NCI-H146 treated with DMSO at 0.1 percent for 48 hours (cell line): ENCODE measurements around the gene ZDHHC5.
"Not testable (repeated sequence)": the region's sequence is repeated elsewhere in the genome, so short reads cannot be mapped to it uniquely, and the experiment has no call there.

Source experiments
- DNase-seq: peaks from one replicate; lab custom pipeline; 2025; ENCODE audit not compliant: unreplicated experiment; lab: John Stamatoyannopoulos, UW

ZDHHC5 gene

GRCh38 chr11:57644748-57645688 lies 22.9 kb upstream of the ZDHHC5 start:
- no peak for DNase-seq

GRCh38 chr11:57645689-57646085 lies 22.2 kb upstream of the ZDHHC5 start:
- no peak for DNase-seq

DNA sequence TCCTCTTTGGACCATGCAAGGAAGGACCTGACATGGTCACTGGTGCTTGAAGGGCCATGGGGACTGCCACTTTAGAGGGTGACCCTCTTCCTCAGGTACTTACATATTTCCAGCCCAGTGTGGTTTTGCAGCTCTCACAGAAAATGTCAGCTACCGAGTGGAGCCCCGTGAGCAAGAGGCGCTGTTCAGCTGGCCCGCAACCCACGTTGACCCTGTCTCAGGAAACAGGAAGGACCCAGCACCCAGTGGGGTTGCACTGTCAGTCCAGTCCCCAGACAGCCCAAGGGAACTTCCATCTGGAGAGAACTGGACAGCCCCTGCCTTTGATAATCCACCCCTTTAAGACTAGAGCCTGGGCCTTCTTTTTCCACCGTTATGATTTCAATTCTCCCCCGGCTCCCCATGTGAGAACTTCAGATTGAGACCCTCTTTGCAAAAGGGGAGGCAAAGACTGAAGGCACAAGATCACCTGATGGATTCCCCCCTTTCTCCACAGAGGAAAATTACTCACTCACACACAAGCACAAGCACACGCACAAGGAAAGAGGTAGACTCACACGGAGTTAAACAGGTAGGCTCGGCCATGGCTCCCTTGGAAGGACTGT lies 21.6 kb upstream of the ZDHHC5 start:
- no peak for DNase-seq

GRCh38 chr11:57646799-57647303 lies 21.1 kb upstream of the ZDHHC5 start:
- no peak for DNase-seq

GRCh38 chr11:57647372-57647771 lies 20.5 kb upstream of the ZDHHC5 start:
- DNase-seq, result no peak

DNA sequence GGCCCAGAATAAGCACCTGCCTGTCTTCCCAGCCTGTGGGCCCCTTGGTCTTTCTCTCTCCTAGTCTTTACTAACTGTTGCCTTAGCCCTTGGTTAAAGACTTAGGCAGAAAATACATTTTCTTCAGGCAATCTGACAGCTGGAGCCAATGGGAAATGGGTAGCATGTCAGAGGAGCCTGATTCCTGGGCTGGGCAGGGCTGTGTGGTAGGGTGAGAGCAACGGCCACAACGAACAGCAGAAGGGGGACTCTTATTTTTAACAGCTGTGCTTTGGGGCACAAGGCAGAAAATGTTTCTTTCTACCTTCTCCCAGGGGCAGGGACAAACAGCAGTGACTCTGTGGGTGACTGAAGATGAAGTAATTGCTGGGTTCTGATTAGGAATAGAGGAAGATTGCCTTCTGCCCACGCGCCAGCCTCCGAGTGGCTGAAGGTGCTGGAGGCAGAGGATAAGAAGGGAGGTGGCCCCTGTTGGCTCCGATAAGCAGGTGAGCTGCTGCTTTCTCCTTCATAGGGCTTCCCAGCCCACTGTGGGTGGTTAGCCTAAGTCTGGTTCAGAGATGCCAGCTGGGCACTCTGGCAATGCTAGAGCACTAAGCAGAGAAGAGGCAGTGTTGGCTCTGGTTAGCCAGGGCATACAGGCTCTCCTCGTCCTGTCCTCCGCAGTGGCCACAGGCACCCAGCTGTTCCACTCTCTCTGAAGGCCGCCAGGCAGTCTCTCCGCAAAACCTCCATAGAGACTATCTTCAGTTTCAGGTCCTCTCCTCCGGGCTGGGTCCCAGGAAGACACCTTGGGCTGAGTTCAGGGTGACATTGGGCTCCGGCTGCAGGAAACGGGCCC lies 19.7 kb upstream of the ZDHHC5 start:
- no peak for DNase-seq

DNA sequence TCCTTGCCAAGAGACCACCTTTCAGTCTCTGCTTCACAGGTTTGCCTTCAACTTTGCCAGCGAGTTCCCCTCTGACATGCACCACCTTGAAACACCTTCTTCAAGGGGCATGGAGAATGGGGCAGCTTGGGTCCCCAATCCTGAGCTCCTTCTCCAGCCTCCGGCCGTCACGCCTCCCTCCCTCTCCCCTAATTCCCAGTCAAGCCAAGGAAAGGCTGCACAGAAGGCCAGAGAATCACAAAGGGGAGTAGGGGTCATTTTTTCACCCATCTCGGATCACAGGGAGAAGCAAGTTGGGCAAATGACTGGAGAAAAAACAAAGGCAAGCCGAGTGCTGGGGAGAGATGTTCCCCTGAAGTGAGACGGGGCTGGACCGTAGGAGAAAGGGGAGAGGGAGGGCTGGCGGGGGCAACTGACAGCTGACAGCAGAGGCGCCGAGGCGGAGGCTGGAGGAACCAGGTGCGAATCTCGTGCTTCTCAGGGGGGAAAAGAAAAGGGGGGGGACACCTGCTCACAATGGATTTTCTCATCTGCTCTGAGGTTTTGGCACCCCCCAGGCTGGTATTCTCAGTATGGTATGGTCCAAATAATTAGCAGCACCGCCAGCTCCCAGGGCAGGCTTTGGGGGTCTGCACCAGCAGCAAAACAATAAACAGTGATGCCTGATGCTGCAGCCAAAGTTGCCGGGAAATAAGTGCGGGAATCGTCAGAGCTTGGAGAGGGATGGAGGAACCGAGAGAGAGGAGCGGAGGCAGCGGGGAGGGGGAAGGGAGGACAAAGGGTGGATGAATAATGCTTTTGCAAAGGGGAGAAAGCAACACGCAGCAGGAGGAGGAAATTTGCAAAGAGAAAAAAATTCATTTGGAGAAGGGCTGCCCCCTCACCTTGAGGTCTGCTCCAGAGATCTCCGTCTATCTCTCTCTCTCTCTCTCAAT lies 18.8 kb upstream of the ZDHHC5 start:
- DNase-seq, result no peak

DNA sequence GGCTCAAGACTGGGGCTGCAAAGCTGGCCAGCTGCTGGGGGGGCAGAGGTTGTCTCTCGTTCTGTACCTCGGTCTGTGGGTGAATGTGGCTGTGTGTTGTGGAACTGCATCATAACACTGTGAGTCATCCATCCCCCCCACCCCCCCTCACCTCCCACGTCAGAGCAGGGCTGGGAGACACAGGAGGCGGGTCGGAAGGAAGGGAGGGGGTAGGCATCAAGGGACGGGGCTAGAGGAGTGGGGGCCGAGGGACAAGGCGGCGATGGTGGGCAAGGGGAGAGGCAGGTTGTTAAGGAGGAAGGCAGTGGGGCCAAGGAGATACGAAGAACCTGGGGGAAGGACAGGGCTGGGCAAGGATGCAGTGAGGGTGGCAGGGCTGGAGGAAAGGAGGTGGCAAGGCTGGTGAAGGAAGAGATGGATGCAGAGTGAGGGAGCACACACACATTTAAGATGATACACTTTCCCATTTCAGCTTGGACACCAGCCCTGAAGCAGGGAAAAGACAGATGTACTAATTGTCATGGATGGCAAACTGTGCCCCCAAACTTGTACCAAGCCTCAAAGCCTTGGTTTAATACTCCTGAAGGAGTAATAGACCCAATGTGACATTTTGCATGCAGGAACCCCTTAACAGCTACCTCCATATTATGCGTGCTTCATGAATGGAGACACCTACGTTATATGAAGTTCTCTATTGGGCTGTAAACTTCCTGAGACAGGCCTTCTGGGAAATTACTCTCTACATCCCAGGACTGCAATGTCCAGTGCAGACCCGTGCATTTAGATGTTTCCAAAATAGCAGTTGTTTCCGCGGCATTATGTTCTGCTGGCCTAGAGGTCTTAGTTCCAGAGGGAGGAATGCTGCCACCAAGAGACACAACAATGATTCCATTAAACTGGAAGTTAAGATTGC lies 17.8 kb upstream of the ZDHHC5 start, which contains the start of gene YPEL4:
YPEL4 (minus strand) TSS at position 87 of the 913 bp plus-strand sequence. CDS start 2,805 bp downstream, outside the sequence.
- no peak for DNase-seq

DNA sequence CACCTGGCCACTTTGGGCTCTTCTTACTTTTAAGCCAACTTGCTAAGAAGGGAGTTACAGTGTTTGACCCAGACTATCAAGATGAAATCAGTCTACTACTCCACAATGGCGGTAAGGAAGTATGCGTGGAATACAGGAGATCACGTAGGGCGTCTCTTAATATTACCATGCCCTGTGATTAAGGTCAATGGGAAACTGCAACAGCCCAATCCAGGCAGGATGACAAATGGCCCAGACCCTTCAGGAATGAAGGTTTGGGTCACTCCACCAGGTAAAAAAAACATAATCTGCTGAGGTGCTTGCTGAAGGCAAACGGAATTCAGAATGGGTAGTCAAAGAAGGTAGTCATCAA lies 17.2 kb upstream of the ZDHHC5 start:
- no peak for DNase-seq

GRCh38 chr11:57651408-57651807 lies 16.5 kb upstream of the ZDHHC5 start:
- no peak for DNase-seq

DNA sequence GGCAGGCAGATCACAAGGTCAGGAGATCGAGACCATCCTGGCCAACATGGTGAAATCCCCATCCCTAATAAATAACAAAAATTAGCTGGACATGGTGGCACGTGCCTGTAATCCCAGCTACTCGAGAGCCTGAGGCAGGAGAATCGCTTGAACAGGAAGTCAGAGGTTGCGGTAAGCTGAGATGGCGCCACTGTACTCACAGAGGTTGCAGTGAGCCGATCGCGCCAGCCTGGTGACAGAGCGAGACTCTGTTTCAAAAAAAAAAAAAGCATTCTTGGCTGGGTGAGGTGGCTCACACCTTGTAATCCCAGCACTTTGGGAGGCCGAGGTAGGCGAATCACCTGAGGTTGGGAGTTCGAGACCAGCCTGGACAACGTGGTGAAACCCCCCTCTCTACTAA lies 15.7 kb upstream of the ZDHHC5 start:
- DNase-seq, result not testable (repeated sequence)

- no peak for DNase-seq
Measured at GRCh38 chr11:57652662-57653061, 15.3 kb upstream of the ZDHHC5 start.

DNA sequence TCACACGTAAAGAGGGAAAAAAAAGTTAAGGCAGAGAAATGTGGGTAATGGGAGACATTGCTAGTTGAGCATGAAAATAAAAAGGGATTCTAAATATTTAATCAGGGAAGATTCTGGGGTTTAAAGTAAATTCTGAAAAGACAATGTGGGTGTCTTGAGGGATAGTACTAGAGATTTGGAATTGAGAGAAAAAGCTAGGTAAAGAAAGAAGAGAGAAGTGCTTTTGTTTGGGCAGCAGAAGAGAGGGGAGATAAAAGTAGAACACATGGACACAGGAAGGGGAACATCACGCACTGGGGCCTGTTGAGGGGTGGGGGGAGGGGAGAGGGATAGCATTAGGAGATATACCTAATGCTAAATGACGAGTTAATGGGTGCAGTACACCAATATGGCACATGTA lies 14.8 kb upstream of the ZDHHC5 start:
- no peak for DNase-seq

- DNase-seq, result no peak
Measured at GRCh38 chr11:57656885-57657193, 11.1 kb upstream of the ZDHHC5 start.

DNA sequence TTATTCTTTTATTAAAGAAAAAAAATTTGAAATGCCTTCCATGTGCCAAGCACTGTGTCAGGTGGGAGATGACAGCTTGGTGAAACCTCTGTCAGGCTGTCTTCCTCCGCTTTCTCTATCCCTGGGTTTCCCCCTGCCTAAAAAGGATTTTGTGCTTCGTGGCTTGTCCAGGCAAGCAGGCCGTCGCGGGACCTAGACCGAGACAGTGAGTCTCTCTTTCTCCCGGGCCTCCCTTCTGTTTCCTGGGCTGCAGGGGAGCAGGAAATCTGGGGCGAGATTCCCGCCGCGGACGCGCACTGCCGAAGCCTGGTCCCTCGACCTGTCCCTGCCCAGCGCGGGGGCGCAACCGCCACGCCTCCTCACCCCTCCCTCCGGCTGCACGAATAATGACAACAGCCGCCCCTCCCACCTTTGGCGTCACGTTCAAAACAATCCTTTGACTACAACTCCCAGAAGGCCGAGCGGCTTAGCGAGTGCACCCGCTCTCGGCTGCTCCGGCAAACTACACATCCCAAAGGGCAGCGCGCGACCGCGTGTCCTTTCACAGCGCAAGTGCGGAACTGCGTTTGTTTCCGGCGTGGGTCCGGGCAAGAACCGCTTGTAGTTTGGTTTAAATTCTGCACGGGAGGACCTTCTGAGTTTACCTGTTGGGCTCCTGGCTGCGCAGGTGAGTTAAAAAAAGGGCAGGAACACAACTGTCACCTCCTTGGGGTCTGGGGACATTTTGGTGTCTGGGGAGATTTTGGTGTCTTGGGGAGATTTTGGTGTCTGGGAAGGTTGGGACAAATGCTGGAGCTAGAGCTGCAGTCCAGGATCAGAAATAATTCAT lies 10.5 kb upstream of the ZDHHC5 start, which contains the start of gene CLP1:
CLP1 (plus strand) TSS at position 569 of the 829 bp plus-strand sequence. CDS start 1,715 bp downstream, outside the sequence.
- DNase-seq, result peak; percentile 96

DNA sequence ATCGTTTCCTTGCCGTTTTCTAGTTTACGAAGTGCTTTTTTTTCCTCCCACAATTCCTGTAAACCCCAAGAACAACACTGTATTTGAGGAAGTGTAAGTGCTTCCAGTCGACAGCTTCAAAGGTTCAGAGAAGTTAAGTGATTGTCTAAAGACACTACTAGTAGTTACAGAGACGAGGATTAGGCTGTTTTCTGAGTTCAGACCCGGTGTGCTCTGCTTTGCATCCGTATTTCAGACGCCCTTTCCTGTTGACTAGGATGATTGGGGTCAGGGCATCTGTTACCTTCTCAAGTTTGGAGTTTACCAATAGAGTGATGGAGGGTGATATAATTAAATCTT lies 9.9 kb upstream of the ZDHHC5 start:
- no peak for DNase-seq

- no peak for DNase-seq
Measured at GRCh38 chr11:57659669-57660068, 8.2 kb upstream of the ZDHHC5 start.

DNA sequence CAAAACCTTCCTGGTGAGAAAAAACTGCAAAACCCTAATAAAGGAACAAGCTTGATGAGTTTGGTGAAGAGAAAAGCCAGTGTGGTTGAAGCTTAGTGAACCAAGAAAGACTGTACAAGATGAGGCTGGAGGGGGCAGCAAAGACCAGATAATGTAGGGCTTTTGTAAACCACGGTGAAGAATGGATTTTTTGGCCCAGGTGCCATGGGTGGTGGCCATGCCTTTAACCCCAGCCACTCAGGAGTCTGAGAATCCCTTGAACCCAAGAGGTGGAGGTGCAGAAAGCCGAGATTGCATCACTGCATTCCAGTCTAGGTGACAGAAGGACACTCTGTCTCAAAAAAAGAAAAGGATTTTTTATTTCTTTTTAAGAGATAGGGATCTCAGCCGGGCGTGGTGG lies 5.0 kb upstream of the ZDHHC5 start:
- no peak for DNase-seq
